WTC11 (cell line): ENCODE results near the gene GRAP.

Experiments
- ATF2 ChIP-seq: sonication (generic); formaldehyde crosslinking; IDR thresholded peaks from 2 replicates; pipeline ENCODE4 v1.8.1; 2022; ENCODE audit warnings: low read depth, missing genetic modification reagents, borderline replicate concordance
- CTCF ChIP-seq: fragments of 200-600 bp; IDR thresholded peaks from 2 replicates; pipeline ENCODE4 v1.8.0; 2022; ENCODE audit warnings: antibody characterized with exemption
- EMX1 ChIP-seq: fragments of 250-450 bp; sonication (Bioruptor Pico); IDR thresholded peaks from 2 replicates; pipeline ENCODE4 v1.8.0; 2021; ENCODE audit warnings: mild to moderate bottlenecking
- FOXJ3 ChIP-seq: sonication (generic); formaldehyde crosslinking; IDR thresholded peaks from 2 replicates; pipeline ENCODE4 v1.9.0; 2021; ENCODE audit warnings: missing genetic modification reagents, mild to moderate bottlenecking, borderline replicate concordance
- GABPB1 ChIP-seq: sonication (generic); formaldehyde crosslinking; IDR thresholded peaks from 2 replicates; pipeline ENCODE4 v1.8.1; 2023; ENCODE audit warnings: mild to moderate bottlenecking, missing genetic modification reagents
- JUN ChIP-seq: sonication (generic); formaldehyde crosslinking; IDR thresholded peaks from 2 replicates; pipeline ENCODE4 v1.8.0; 2023; ENCODE audit warnings: mild to moderate bottlenecking, missing genetic modification reagents
- SMAD3 ChIP-seq: sonication (generic); formaldehyde crosslinking; IDR thresholded peaks from 2 replicates; pipeline ENCODE4 v1.8.0; 2022; ENCODE audit warnings: missing genetic modification reagents, mild to moderate bottlenecking, borderline replicate concordance
- TEAD4 ChIP-seq: sonication (generic); formaldehyde crosslinking; IDR thresholded peaks from 2 replicates; pipeline ENCODE4 v1.8.0; 2022; ENCODE audit warnings: mild to moderate bottlenecking, missing genetic modification reagents
- TF ChIP-seq, protein P1 (sequence below): sonication (generic); formaldehyde crosslinking; conservative IDR thresholded peaks from 2 replicates; pipeline ENCODE4 v1.8.1; 2023; ENCODE audit warnings: mild to moderate bottlenecking, low read depth, missing genetic modification reagents, moderate library complexity
- TF ChIP-seq, protein P2 (sequence below): sonication (generic); formaldehyde crosslinking; IDR thresholded peaks from 2 replicates; pipeline ENCODE4 v1.8.1; 2022; ENCODE audit warnings: low read depth, mild to moderate bottlenecking, moderate library complexity, missing genetic modification reagents, borderline replicate concordance
- TF ChIP-seq, protein P3 (sequence below): sonication (generic); formaldehyde crosslinking; IDR thresholded peaks from 2 replicates; pipeline ENCODE4 v1.8.0; 2022; ENCODE audit warnings: mild to moderate bottlenecking, missing genetic modification reagents
- TF ChIP-seq, protein P4 (sequence below): sonication (generic); formaldehyde crosslinking; IDR thresholded peaks from 2 replicates; pipeline ENCODE4 v1.8.0; 2023; ENCODE audit warnings: mild to moderate bottlenecking, missing genetic modification reagents
- TF ChIP-seq, protein P5 (sequence below): sonication (generic); formaldehyde crosslinking; conservative IDR thresholded peaks from 2 replicates; pipeline ENCODE4 v1.8.1; 2022; ENCODE audit warnings: mild to moderate bottlenecking, missing genetic modification reagents

DNA sequence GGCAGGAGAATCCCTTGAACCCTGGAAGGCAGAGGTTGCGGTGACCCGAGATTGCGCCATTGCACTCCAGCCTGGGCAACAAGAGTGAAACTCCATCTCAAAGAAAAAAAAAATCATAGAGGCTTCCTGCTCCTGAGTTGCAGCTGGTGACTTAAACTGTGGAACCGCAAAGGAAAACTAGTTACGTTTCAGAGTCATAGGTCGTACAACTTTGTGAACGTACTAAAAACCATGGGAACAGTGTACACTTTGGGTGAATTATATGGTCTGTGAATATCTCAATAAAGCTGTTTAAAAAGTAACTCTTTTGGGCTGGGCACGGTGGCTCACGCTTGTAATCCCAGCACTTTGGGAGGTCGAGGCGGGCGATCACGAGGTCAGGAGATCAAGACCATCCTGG lies 71.2 kb downstream of the GRAP start:
- no peak for TF ChIP-seq CTCF
- TF ChIP-seq, protein P1, sequence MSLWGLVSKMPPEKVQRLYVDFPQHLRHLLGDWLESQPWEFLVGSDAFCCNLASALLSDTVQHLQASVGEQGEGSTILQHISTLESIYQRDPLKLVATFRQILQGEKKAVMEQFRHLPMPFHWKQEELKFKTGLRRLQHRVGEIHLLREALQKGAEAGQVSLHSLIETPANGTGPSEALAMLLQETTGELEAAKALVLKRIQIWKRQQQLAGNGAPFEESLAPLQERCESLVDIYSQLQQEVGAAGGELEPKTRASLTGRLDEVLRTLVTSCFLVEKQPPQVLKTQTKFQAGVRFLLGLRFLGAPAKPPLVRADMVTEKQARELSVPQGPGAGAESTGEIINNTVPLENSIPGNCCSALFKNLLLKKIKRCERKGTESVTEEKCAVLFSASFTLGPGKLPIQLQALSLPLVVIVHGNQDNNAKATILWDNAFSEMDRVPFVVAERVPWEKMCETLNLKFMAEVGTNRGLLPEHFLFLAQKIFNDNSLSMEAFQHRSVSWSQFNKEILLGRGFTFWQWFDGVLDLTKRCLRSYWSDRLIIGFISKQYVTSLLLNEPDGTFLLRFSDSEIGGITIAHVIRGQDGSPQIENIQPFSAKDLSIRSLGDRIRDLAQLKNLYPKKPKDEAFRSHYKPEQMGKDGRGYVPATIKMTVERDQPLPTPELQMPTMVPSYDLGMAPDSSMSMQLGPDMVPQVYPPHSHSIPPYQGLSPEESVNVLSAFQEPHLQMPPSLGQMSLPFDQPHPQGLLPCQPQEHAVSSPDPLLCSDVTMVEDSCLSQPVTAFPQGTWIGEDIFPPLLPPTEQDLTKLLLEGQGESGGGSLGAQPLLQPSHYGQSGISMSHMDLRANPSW = no peak
- no peak for TF ChIP-seq SMAD3 (CRISPR knock-in tag)
- TF ChIP-seq, protein P2, sequence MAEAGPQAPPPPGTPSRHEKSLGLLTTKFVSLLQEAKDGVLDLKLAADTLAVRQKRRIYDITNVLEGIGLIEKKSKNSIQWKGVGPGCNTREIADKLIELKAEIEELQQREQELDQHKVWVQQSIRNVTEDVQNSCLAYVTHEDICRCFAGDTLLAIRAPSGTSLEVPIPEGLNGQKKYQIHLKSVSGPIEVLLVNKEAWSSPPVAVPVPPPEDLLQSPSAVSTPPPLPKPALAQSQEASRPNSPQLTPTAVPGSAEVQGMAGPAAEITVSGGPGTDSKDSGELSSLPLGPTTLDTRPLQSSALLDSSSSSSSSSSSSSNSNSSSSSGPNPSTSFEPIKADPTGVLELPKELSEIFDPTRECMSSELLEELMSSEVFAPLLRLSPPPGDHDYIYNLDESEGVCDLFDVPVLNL (CRISPR knock-in tag) = no peak
- TF ChIP-seq GABPB1 (CRISPR knock-in tag) = no peak
- TF ChIP-seq FOXJ3 (CRISPR knock-in tag) = no peak
- no peak for TF ChIP-seq EMX1 (CRISPR knock-in tag)
- TF ChIP-seq JUN (CRISPR knock-in tag) = no peak
- TF ChIP-seq ATF2 = no peak
- TF ChIP-seq, protein P3, sequence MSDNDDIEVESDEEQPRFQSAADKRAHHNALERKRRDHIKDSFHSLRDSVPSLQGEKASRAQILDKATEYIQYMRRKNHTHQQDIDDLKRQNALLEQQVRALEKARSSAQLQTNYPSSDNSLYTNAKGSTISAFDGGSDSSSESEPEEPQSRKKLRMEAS (CRISPR knock-in tag) = no peak
- TF ChIP-seq, protein P4, sequence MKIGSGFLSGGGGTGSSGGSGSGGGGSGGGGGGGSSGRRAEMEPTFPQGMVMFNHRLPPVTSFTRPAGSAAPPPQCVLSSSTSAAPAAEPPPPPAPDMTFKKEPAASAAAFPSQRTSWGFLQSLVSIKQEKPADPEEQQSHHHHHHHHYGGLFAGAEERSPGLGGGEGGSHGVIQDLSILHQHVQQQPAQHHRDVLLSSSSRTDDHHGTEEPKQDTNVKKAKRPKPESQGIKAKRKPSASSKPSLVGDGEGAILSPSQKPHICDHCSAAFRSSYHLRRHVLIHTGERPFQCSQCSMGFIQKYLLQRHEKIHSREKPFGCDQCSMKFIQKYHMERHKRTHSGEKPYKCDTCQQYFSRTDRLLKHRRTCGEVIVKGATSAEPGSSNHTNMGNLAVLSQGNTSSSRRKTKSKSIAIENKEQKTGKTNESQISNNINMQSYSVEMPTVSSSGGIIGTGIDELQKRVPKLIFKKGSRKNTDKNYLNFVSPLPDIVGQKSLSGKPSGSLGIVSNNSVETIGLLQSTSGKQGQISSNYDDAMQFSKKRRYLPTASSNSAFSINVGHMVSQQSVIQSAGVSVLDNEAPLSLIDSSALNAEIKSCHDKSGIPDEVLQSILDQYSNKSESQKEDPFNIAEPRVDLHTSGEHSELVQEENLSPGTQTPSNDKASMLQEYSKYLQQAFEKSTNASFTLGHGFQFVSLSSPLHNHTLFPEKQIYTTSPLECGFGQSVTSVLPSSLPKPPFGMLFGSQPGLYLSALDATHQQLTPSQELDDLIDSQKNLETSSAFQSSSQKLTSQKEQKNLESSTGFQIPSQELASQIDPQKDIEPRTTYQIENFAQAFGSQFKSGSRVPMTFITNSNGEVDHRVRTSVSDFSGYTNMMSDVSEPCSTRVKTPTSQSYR (CRISPR knock-in tag) = no peak
- TF ChIP-seq, protein P5, sequence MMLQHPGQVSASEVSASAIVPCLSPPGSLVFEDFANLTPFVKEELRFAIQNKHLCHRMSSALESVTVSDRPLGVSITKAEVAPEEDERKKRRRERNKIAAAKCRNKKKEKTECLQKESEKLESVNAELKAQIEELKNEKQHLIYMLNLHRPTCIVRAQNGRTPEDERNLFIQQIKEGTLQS (CRISPR knock-in tag) = no peak
- TF ChIP-seq TEAD4 (CRISPR knock-in tag) = no peak
